NT2/D1 (cell line): ENCODE measurements around the gene RRBP1.

ENCODE experiments used
- SUZ12 ChIP-seq: IDR thresholded peaks from 2 replicates; pipeline ENCODE4 v1.6.1; 2011; ENCODE audit not compliant: insufficient read length, insufficient read depth; ENCODE audit errors: extremely low read depth
- YY1 ChIP-seq: IDR thresholded peaks from 2 replicates; pipeline ENCODE4 v1.6.1; 2011; ENCODE audit not compliant: insufficient read length, insufficient read depth
- ZNF274 ChIP-seq: IDR thresholded peaks from 2 replicates; pipeline ENCODE4 v1.6.1; 2011; ENCODE audit warnings: mild to moderate bottlenecking, low read depth, low read length

DNA sequence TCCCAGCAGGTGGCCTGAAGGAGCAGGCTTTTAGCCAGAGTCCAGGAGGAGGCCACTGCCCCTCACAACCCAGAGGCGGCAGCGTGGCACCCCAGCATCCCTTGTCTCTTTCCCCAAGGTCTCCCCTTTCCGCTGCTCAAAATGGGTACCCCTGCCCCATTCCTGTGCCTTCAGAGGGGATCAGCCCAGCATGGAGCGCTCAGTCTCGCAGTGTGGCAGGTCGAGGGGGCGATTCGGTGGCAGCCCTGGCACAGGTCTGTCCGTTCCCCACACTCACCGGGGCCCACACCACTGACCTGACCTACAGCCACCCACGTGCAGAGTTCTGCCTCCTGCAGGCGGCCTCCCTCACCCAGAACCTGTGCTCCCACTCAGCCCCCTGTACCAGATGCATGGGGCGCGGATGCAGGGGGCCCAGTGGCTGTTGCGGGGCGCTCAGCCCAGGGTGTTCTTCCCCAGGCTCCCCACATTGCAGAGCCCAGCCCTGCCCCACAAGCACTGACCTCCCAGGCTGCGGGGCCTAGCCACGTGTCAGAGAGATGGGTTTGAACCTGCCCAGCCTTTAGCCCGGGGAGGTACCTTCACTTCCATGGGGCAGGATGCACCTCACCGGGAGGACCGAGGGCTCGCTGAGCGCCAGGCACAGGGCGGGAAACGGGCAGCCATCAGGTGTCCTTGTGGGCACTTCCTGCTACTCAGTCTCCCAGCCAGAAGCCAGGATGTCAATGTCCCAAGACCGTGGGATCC lies 70.3 kb downstream of the RRBP1 start:
- TF ChIP-seq YY1 (no peak), ZNF274 (no peak), SUZ12 (no peak)
